Heart right ventricle (tissue), 16 donors: Measurements from ENCODE around the gene TRIM62. TPM values are rescaled to one million over a fixed set of nuclear protein-coding genes. Genes with fewer than 3 reads are reported as not detected.

Experiments
- ATAC-seq, 8 donors: fragments of 200-7000 bp; cut with Tn5 transposase; one replicate each; pipeline ENCODE4 v1.9.1; 2020; ENCODE audit warnings: mild to moderate bottlenecking in 8 of 8, moderate library complexity in 8 of 8, moderate number of reproducible peaks in 1 of 8
- DNase-seq, 2 donors: peaks; one replicate each; pipeline ENCODE4 v3.0.0-alpha.2; 2020
- H3K27ac ChIP-seq, 10 donors: fragments of 200-600 bp; sonication (generic) in 2 of 10; one replicate each; pipeline versions ENCODE4 v1.5.0 to v1.8.0; 2020 to 2022; ENCODE audit warnings: mild to moderate bottlenecking in 3 of 10
- H3K27me3 ChIP-seq, 7 donors: fragments of 200-600 bp; one replicate each; pipeline ENCODE4 v1.8.0; 2021 to 2022; ENCODE audit warnings: mild to moderate bottlenecking in 2 of 7
- H3K36me3 ChIP-seq, 9 donors: fragments of 200-600 bp; sonication (generic) in 1 of 9; one replicate each; pipeline versions ENCODE4 v1.5.0 to v1.8.0; 2020 to 2022; ENCODE audit warnings: mild to moderate bottlenecking in 2 of 9
- H3K4me1 ChIP-seq, 9 donors: fragments of 200-600 bp; sonication (generic) in 1 of 9; one replicate each; pipeline versions ENCODE4 v1.5.0 to v1.8.0; 2020 to 2022; ENCODE audit warnings: mild to moderate bottlenecking in 4 of 9
- H3K4me3 ChIP-seq, 10 donors: fragments of 200-600 bp; sonication (generic) in 2 of 10; one replicate each; pipeline versions ENCODE4 v1.5.0 to v1.8.0; 2020 to 2022; ENCODE audit warnings: mild to moderate bottlenecking in 7 of 10, moderate library complexity in 2 of 10
- H3K9me3 ChIP-seq, 11 donors: fragments of 200-600 bp in 10 of 11; sonication (generic) in 2 of 11; one replicate each; pipeline versions ENCODE4 v1.5.0 to v1.8.0; 2013 to 2022; ENCODE audit warnings: mild to moderate bottlenecking in 2 of 11, control low read depth in 1 of 11, moderate library complexity in 1 of 11
- CTCF ChIP-seq, 9 donors: fragments of 200-600 bp; sonication (generic) in 2 of 9; IDR thresholded peaks; one replicate each; pipeline versions ENCODE4 v1.5.0 to v1.8.0; 2021 to 2022; ENCODE audit warnings: antibody characterized with exemption in 9 of 9, mild to moderate bottlenecking in 5 of 9, moderate library complexity in 1 of 9
- WGBS, 2 donors: extraction: QIAGEN DNeasy Blood & Tissue Kit; methylation state at CpG; one replicate each; pipeline ENCODE4 v1.1.7; 2013; ENCODE audit warnings: inconsistent platforms in 1 of 2; 5-methylcytosine and 5-hydroxymethylcytosine counted together
- intact Hi-C, 10 donors: fragments of 100-400 bp; cut with DNase I; formaldehyde crosslinking; loops; one replicate each; pipeline versions ENCODE4 v1.11.1 to v1.14.2; 2022
- polyA plus RNA-seq, 2 donors: library from polyadenylated mRNA; stranded (reverse); fragments of 200-250 nt; gene quantifications; one replicate each; pipeline ENCODE4 v1.2.3, GENCODE V29; 2013
- total RNA-seq, 10 donors: library from RNA; stranded (reverse); fragmentation: NEBNext Ultra II Directional in 3 of 10; extraction: Animal tissue kit (Norgen Biotek cat#: 25700) in 3 of 10; gene quantifications; one replicate each; pipeline versions ENCODE4 v1.2.1 to v1.2.4, GENCODE V29; 2021 to 2023
- donor health status: Arrhythmogenic right ventricular cardiomyopathy.
- donor health status: ischemic (EF 13 %, LVEDD 7.1; RV severe dilation, severe dysfunction).
- donor health status: healthy with polysubstance abuse.
- donor health status: DM: no; HTN: yes; CAD: no.
- donor health status: DM: no; HTN: no; CAD: no.
- donor health status: ischemic (EF 25% LVEDD 6.9; RV normal size, moderate dysfunction).
- donor health status: ischemic (EF 25% LVEDD 5.7; RV mildly dilated, moderate dysfunction).
- donor health status: healthy.
- donor health status: DM: yes; HTN: yes; CAD: no.
- donor health status: Ischemic cardiomyopathy.
- donor health status: ischemic (EF 35%, LVEDD 5.7; RV mildly dilated, moderate dysfunction).
- donor health status: nonischemic (EF 11% LVEDD 7.7; RV severe dilation, severe dysfunction).
- donor health status: DM: yes; HTN: yes; CAD: no.
- donor health status: PGD.
- donor health status: ischemic (EF 29% LVEDD 5.4; RV normal size, mild dysfunction).
- donor health status: nonischemic (EF 23%, LVEDD 6.1; RV moderate dilation, normal function).

TRIM62 gene
- total and polyA plus RNA-seq, 12 donors: 2.0 to 3.7 (median 2.6) TPM

- Histone ChIP-seq H3K27me3 (no peaks in the 10 kb centered on the region), H3K27ac (no peak overlapping the region), H3K4me3 (no peak overlapping the region), H3K4me1 (peaks cover 3 to 36% (median 16%) of the 10 kb centered on the region in 9 donors), H3K36me3 (peaks cover 0 to 25% (median 0%) of the 10 kb centered on the region in 9 donors), H3K9me3 (no peaks in the 10 kb centered on the region)
- DNase-seq (no peak), ATAC-seq (no peak)
- 87 to 92% methylated on average over 3 of the region's 3 CpGs for WGBS, 2 donors
- TF ChIP-seq CTCF (IDR thresholded peaks at IDR 0.05): no peak
- intact Hi-C loops: loop anchor here in 1 of 10 donors (5.0 kb wide), 1 partner anchor 36 kb away; no protein-coding TSS in a partner anchor
Observed at GRCh38 chr1:33177996-33178540, 3.8 kb downstream of the TRIM62 start.

- ATAC-seq: no peak
- Histone ChIP-seq H3K27ac (peak overlapping the region in 1 of 10 donors; percentile 19), H3K9me3 (no peaks in the 10 kb centered on the region), H3K36me3 (peaks cover 0 to 25% (median 0%) of the 10 kb centered on the region in 9 donors), H3K4me1 (peaks cover 3 to 32% (median 11%) of the 10 kb centered on the region in 9 donors), H3K4me3 (no peak overlapping the region), H3K27me3 (no peaks in the 10 kb centered on the region)
- no peak for TF ChIP-seq CTCF (IDR thresholded peaks at IDR 0.05)
- no peak for DNase-seq
- 40 to 41% methylated on average over 4 of the region's 4 CpGs for WGBS, 2 donors
- intact Hi-C loops: loop anchor here in 1 of 10 donors (5.0 kb wide), 1 partner anchor 35 kb away; no protein-coding TSS in a partner anchor
Observed at GRCh38 chr1:33176887-33177286, 5.0 kb downstream of the TRIM62 start.

- intact Hi-C loops: loop anchor here in 1 of 10 donors (5.0 kb wide), 1 partner anchor 34 kb away; no protein-coding TSS in a partner anchor
- TF ChIP-seq CTCF (IDR thresholded peaks at IDR 0.05): no peak
- 70 to 77% methylated on average over 11 of the region's 11 CpGs for WGBS, 2 donors
- DNase-seq: no peak
- Histone ChIP-seq H3K36me3 (peaks cover 0 to 25% (median 0%) of the 10 kb centered on the region in 9 donors), H3K4me1 (peaks cover 5 to 35% (median 15%) of the 10 kb centered on the region in 9 donors), H3K27me3 (no peaks in the 10 kb centered on the region), H3K4me3 (no peak overlapping the region), H3K27ac (peak overlapping the region in 1 of 10 donors; percentile 19), H3K9me3 (no peaks in the 10 kb centered on the region)
- ATAC-seq: no peak
Observed at GRCh38 chr1:33176362-33176850, 5.4 kb downstream of the TRIM62 start.

- 96 to 98% methylated on average over 2 of the region's 2 CpGs for WGBS, 2 donors
- no peaks in the 10 kb centered on the region for H3K9me3 ChIP-seq
- DNase-seq (no peak), ATAC-seq (no peak)
- H3K27me3 ChIP-seq: no peaks in the 10 kb centered on the region
- intact Hi-C loops: loop anchor here in 1 of 10 donors (5.0 kb wide), 1 partner anchor 34 kb away; no protein-coding TSS in a partner anchor
- H3K36me3 ChIP-seq: peaks cover 0 to 25% (median 0%) of the 10 kb centered on the region in 9 donors
- peaks cover 5 to 36% (median 18%) of the 10 kb centered on the region in 9 donors for H3K4me1 ChIP-seq
- H3K4me3 ChIP-seq: no peak overlapping the region
- TF ChIP-seq CTCF (IDR thresholded peaks at IDR 0.05): no peak
- peak overlapping the region in 1 of 10 donors; percentile 19 for H3K27ac ChIP-seq
Observed at GRCh38 chr1:33175865-33176264, 6.0 kb downstream of the TRIM62 start.
